Measurements from ENCODE around the gene KIRREL3.

Gene KIRREL3

GRCh38 chr11:126419801-126420697 is 580.5 kb downstream of the KIRREL3 start:
- peak; percentile 47 for DNase-seq (ENCODE audit: low read depth)

- no peak for DNase-seq (ENCODE audit: low read depth)
These were observed 581.7 kb downstream of the KIRREL3 start for GRCh38 chr11:126418887-126419286.

GRCh38 chr11:126417091-126417862 is 583.3 kb downstream of the KIRREL3 start:
- no peak for DNase-seq (ENCODE audit: low read depth)

DNA sequence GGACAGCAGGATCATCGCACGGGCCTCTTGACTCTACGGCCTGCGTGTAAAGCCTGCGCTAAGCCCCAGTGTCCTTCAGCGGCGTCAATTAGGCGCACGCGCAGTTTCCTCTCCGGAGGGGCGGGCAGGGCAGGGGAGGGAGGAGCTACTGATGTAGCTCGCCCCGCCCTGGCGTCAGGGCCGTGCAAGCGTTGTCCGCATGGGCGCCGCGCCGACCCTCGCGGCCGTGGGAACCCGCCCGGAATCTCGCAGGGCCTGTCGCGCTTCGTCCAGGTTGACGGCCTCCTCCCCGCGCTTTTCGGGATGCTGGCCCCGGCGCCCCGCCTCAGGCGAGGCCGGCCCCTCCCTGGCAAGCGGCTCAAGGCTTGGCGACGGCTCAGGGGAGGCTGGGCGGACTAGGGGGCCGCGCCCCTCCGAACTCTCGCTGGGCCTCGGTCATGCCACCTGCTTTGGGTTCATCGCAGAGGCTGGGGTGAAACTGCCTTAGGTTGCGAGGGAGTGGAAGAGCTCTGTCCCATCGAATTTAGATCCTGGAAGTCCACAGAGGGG is 584.0 kb downstream of the KIRREL3 start:
- DNase-seq (ENCODE audit: low read depth), result peak; percentile 76

GRCh38 chr11:126415669-126416420 is 584.7 kb downstream of the KIRREL3 start:
- no peak for DNase-seq (ENCODE audit: low read depth)

- no peak for DNase-seq (ENCODE audit: low read depth)
These were observed 585.4 kb downstream of the KIRREL3 start for GRCh38 chr11:126415128-126415527.

- DNase-seq (ENCODE audit: low read depth), result no peak
These were observed 586.0 kb downstream of the KIRREL3 start for GRCh38 chr11:126414615-126415014.

DNA sequence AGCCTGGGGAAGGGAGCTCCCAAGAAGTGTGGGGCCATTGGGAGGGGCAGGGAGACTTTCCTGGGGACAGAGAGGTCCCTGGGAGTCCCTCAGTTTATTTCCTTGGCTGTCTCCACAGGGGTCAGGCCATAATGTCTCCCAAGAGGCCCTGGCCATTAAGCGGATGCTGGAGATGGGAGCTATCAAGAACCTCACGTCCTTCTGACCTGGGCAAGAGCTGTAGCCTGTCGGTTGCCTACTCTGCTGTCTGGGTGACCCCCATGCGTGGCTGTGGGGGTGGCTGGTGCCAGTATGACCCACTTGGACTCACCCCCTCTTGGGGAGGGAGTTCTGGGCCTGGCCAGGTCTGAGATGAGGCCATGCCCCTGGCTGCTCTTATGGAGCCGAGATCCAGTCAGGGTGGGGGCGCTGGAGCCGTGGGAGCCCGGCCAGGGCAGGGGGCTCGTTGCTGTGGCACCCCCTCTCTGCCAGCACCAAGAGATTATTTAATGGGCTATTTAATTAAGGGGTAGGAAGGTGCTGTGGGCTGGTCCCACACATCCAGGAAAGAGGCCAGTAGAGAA is 586.6 kb downstream of the KIRREL3 start:
- DNase-seq (ENCODE audit: low read depth), result no peak

- DNase-seq (ENCODE audit: low read depth), result no peak
These were observed 587.1 kb downstream of the KIRREL3 start for GRCh38 chr11:126413426-126413825.

GRCh38 chr11:126411971-126412381 is 588.6 kb downstream of the KIRREL3 start:
- no peak for DNase-seq (ENCODE audit: low read depth)

- DNase-seq (ENCODE audit: low read depth), result peak; percentile 20
These were observed 589.9 kb downstream of the KIRREL3 start for GRCh38 chr11:126410649-126411048.

- no peak for DNase-seq (ENCODE audit: low read depth)
These were observed 591.0 kb downstream of the KIRREL3 start for GRCh38 chr11:126409620-126409985.

- DNase-seq (ENCODE audit: low read depth), result no peak
These were observed 591.5 kb downstream of the KIRREL3 start for GRCh38 chr11:126408901-126409619.

GRCh38 chr11:126408496-126408895 is 592.1 kb downstream of the KIRREL3 start:
- no peak for DNase-seq (ENCODE audit: low read depth)

DNA sequence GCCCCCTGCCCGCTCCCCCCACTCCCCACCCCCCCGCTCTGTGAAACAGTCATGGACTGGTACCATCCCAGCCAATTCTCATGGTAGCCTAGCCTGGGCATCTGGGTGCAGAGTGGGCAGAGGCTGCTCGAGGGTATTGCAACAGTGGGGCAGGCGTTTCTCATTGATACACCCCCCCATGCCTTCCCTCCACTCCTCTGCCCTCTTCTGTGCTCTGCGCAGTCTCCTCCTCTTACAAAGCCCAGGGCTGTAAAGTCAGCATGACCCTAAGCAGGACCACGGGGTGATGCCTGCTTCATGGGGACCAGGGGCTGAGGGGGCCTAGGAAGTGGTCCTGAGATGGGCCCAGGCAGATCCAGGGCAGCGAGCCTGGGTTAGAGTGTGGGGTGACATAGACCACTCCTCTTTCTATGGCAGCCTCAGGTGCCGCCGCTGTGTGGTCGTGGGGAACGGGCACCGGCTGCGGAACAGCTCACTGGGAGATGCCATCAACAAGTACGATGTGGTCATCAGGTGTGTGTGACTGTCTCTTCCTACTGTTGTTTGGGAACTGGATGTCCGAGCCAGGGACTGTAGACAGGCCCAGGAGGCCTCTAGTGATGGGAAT is 592.8 kb downstream of the KIRREL3 start:
- no peak for DNase-seq (ENCODE audit: low read depth)

DNA sequence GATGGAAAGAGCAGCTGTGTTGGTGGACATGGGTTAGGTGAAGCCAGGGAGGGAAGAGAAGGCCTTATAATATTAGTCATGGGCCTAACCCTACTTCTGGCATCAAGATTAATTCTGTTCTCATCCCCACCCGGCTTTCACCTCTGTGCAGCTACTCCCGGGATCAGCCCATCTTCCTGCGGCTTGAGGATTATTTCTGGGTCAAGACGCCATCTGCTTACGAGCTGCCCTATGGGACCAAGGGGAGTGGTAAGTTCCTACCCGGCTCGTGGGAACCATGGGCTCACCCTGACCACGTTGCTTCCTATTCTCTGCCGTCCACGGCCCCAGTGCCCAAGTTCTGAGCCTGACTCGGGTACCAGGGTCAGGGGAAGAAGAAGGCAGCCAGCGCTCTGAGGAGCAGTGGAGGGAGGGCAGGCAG is 593.5 kb downstream of the KIRREL3 start:
- no peak for DNase-seq (ENCODE audit: low read depth)

DNA sequence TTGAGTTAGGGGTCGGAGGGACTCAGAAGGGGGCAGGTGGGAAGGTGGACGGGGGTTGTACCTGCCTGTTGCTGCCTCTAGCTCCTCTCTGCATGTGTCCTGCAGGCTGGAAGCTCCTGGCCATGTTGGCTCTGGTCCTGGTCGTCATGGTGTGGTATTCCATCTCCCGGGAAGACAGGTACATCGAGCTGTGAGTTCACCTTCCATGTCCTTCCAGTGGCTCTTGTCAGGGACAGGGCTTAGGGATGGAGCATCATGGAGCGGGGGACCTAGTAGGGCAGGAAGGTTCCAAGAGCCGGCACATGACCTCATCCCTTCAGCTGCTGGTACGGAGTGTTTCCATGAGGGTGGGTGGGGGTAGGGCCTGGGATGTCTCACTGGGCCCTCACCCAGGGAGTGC is 594.2 kb downstream of the KIRREL3 start:
- no peak for DNase-seq (ENCODE audit: low read depth)

DNA sequence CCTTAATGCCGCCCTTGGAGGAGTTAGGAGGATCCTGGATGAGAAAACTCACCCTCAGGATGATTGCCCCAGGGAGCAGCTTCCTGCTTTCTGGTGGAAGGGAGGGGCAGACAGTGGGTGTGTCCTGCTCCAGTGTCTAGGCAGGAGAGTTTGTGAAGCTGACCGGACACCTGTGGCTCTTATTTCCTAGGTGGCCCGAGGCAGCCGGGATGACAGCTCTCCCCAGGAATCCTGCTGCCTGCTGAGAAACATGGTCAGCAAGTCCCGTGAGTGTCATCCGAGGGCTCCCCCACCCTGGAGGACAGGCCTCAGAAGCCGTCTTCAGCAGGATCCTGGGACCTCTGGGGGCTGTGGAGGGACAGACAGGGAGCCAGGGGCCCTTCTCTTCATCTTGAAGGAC is 594.7 kb downstream of the KIRREL3 start:
- no peak for DNase-seq (ENCODE audit: low read depth)

DNA sequence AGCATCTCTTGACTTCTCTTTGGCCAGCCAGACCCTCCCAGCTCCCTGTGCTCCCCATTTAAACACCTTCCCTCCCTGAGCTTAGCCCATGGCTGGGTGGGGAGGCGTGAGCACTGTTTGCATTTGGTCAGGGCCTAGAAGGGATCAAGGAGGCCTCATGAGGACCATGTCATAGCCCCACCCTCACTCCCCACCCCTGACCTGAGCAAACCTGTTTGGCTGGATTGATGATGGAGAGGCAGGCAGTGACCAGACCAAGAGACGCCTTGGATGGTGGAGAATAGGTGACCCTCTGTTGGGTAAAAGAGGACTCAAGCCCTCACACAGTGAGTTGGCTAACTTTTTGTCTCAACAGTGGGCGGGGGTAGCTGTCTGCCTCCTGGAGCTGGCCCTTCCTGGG is 595.2 kb downstream of the KIRREL3 start:
- no peak for DNase-seq (ENCODE audit: low read depth)

DNA sequence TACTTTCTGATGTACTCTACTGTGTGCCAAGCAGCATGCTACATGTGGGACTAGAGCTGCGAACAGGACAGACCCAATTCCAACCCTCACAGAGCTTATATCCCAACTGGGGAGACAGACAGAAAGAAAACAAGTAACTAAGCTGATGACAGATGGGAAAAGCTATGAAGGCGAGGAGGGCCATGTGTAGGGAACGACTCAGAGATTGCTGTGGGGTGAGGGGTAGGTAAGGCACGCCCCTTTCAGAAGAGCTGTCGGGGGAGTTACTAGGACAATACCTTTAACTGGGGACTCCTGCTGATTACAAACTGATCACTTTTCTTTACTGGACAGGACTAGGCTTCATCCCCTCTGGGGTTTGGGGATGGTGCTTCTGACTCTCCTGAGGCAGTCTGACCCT is 596.2 kb downstream of the KIRREL3 start:
- no peak for DNase-seq (ENCODE audit: low read depth)

DNA sequence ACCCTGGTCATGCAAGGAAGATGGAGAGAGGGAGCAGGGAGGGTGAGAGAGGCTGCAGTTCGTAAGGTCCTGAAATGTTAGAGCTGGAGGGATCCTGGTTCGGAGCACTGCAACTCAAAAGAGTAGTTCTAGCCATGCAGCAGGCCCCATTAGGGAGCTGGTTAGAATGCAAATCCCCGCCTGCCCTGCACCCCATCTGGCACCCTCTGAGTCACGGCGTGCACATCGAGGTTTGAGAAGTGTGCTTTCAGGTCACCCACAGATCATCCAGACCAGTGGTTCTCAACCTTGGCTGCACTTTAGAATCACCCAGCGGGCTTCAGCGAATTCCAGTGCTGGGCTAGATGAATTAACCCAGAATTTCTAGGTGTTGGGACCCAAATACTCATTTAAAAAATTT is 596.9 kb downstream of the KIRREL3 start:
- DNase-seq (ENCODE audit: low read depth), result no peak

All from amniotic epithelial cell (primary cell).